ENCODE data around the gene TGFB1. TPM values are rescaled to one million over a fixed set of nuclear protein-coding genes. Genes with fewer than 3 reads are reported as not detected.

TGFB1 gene
- total RNA-seq, 1 experiment from 2014 or later: 54.6 TPM

DNA sequence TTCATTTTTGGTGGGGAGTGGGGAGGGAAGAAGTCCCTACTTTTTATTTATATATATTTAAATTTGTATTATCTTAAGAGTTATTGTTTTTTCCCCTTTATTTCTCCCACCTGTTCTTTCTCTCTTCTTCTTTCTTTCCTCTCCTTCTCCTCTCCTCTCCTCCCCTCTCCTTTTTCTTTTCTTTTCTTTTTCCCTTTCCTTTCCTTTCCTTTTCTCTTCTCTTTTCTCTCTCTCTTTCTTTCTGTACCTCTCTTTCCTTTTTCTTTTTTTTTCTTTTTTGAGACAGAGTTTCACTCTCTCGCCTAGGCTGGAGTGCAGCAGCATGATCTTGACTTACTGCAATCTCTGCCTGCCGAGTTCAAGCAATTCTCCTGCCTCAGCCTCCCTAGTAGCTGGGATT lies 45.8 kb upstream of the TGFB1 start:
- Histone ChIP-seq H3K4me1 (ENCODE audit: control insufficient read depth in 1 of 2, insufficient read depth in 2 of 2, low read length in 2 of 2) (peaks cover 12 to 21% of the 10 kb centered on the region in 2 experiments), H2AFZ (ENCODE audit: low read depth, low read length, poor library complexity, severe bottlenecking) (no peak overlapping the region), H4K20me1 (ENCODE audit: insufficient read depth) (no peaks in the 10 kb centered on the region), H3K9ac (ENCODE audit: low read length) (no peak overlapping the region), H3K9me2 (ENCODE audit: insufficient read depth) (no peaks in the 10 kb centered on the region), H3K4me2 (ENCODE audit: low read length) (no peak overlapping the region), H3K79me2 (ENCODE audit: insufficient read depth, low read length) (peaks cover 42% of the 10 kb centered on the region), H3K27ac (ENCODE audit: low read depth, low read length) (no peak overlapping the region), H3K36me3 (ENCODE audit: control insufficient read depth in 1 of 2, insufficient read depth in 2 of 2, low read length in 2 of 2) (no peaks in the 10 kb centered on the region), H3K4me3 (replicated peaks in 1 of 2; ENCODE audit: low read depth in 1 of 2, low read length in 2 of 2) (no peak overlapping the region), H3K27me3 (ENCODE audit: insufficient read depth, low read length) (no peaks in the 10 kb centered on the region), H3K9me3 (ENCODE audit: control insufficient read depth in 1 of 2, insufficient read depth in 1 of 2, low read depth in 1 of 2, low read length in 2 of 2) (no peaks in the 10 kb centered on the region)
- no peak for ATAC-seq
- ChIA-PET CTCF (no interaction called here), POLR2A (no interaction called here), RAD21 (ENCODE audit: low non-redundant PET in 1 of 2, low total read pairs in 2 of 2, uncharacterized antibody in 2 of 2, unreplicated experiment in 2 of 2) (no interaction called here)
- no peak for TF ChIP-seq ELF1 (IDR thresholded peaks at IDR 0.05; ENCODE audit: borderline replicate concordance, low read depth)
- TF ChIP-seq EZH2phosphoT487 (IDR thresholded peaks at IDR 0.05; ENCODE audit: borderline replicate concordance): no peak
- TF ChIP-seq, protein P1, sequence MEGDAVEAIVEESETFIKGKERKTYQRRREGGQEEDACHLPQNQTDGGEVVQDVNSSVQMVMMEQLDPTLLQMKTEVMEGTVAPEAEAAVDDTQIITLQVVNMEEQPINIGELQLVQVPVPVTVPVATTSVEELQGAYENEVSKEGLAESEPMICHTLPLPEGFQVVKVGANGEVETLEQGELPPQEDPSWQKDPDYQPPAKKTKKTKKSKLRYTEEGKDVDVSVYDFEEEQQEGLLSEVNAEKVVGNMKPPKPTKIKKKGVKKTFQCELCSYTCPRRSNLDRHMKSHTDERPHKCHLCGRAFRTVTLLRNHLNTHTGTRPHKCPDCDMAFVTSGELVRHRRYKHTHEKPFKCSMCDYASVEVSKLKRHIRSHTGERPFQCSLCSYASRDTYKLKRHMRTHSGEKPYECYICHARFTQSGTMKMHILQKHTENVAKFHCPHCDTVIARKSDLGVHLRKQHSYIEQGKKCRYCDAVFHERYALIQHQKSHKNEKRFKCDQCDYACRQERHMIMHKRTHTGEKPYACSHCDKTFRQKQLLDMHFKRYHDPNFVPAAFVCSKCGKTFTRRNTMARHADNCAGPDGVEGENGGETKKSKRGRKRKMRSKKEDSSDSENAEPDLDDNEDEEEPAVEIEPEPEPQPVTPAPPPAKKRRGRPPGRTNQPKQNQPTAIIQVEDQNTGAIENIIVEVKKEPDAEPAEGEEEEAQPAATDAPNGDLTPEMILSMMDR (IDR thresholded peaks at IDR 0.05 in 2 of 3, conservative IDR thresholded peaks at IDR 0.05 in 1 of 3; ENCODE audit: borderline replicate concordance in 1 of 3, insufficient read depth in 1 of 3, low read depth in 2 of 3, low read length in 2 of 3): no peak
- TF ChIP-seq, protein P2, sequence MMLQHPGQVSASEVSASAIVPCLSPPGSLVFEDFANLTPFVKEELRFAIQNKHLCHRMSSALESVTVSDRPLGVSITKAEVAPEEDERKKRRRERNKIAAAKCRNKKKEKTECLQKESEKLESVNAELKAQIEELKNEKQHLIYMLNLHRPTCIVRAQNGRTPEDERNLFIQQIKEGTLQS (IDR thresholded peaks at IDR 0.05): no peak
- TF ChIP-seq FOSL1 (IDR thresholded peaks at IDR 0.05; ENCODE audit: low read depth): no peak
- TF ChIP-seq SRF (IDR thresholded peaks at IDR 0.05; ENCODE audit: low read depth): no peak
- TF ChIP-seq JUND (IDR thresholded peaks at IDR 0.05): no peak
- no peak for TF ChIP-seq POLR2AphosphoS5 (IDR thresholded peaks at IDR 0.05; ENCODE audit: low read depth, low read length)
- TF ChIP-seq TCF7L2 (IDR thresholded peaks at IDR 0.05; ENCODE audit: borderline replicate concordance, extremely low read depth, insufficient read depth, insufficient read length): no peak
- TF ChIP-seq ZNF274 (IDR thresholded peaks at IDR 0.05; ENCODE audit: low read depth, low read length): no peak
- TF ChIP-seq CEBPB (IDR thresholded peaks at IDR 0.05; ENCODE audit: low read depth): no peak
- TF ChIP-seq POLR2A (IDR thresholded peaks at IDR 0.05; ENCODE audit: borderline replicate concordance, extremely low read depth, insufficient read depth, insufficient read length): no peak
- TF ChIP-seq, protein P3, sequence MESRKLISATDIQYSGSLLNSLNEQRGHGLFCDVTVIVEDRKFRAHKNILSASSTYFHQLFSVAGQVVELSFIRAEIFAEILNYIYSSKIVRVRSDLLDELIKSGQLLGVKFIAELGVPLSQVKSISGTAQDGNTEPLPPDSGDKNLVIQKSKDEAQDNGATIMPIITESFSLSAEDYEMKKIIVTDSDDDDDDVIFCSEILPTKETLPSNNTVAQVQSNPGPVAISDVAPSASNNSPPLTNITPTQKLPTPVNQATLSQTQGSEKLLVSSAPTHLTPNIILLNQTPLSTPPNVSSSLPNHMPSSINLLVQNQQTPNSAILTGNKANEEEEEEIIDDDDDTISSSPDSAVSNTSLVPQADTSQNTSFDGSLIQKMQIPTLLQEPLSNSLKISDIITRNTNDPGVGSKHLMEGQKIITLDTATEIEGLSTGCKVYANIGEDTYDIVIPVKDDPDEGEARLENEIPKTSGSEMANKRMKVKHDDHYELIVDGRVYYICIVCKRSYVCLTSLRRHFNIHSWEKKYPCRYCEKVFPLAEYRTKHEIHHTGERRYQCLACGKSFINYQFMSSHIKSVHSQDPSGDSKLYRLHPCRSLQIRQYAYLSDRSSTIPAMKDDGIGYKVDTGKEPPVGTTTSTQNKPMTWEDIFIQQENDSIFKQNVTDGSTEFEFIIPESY (IDR thresholded peaks at IDR 0.05; ENCODE audit: extremely low read depth, insufficient replicate concordance, low read length): no peak
- TF ChIP-seq CBX3 (IDR thresholded peaks at IDR 0.05; ENCODE audit: low read depth): no peak
- TF ChIP-seq, protein P4, sequence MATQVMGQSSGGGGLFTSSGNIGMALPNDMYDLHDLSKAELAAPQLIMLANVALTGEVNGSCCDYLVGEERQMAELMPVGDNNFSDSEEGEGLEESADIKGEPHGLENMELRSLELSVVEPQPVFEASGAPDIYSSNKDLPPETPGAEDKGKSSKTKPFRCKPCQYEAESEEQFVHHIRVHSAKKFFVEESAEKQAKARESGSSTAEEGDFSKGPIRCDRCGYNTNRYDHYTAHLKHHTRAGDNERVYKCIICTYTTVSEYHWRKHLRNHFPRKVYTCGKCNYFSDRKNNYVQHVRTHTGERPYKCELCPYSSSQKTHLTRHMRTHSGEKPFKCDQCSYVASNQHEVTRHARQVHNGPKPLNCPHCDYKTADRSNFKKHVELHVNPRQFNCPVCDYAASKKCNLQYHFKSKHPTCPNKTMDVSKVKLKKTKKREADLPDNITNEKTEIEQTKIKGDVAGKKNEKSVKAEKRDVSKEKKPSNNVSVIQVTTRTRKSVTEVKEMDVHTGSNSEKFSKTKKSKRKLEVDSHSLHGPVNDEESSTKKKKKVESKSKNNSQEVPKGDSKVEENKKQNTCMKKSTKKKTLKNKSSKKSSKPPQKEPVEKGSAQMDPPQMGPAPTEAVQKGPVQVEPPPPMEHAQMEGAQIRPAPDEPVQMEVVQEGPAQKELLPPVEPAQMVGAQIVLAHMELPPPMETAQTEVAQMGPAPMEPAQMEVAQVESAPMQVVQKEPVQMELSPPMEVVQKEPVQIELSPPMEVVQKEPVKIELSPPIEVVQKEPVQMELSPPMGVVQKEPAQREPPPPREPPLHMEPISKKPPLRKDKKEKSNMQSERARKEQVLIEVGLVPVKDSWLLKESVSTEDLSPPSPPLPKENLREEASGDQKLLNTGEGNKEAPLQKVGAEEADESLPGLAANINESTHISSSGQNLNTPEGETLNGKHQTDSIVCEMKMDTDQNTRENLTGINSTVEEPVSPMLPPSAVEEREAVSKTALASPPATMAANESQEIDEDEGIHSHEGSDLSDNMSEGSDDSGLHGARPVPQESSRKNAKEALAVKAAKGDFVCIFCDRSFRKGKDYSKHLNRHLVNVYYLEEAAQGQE (IDR thresholded peaks at IDR 0.05; ENCODE audit: low read depth): no peak
- TF ChIP-seq, protein P5, sequence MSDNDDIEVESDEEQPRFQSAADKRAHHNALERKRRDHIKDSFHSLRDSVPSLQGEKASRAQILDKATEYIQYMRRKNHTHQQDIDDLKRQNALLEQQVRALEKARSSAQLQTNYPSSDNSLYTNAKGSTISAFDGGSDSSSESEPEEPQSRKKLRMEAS (IDR thresholded peaks at IDR 0.05): no peak
- no peak for TF ChIP-seq EGR1 (IDR thresholded peaks at IDR 0.05; ENCODE audit: low read depth)
- TF ChIP-seq ZFX (IDR thresholded peaks at IDR 0.05): no peak
- intact Hi-C loops (cut with micrococcal nuclease): no loop called here
- no peak for DNase-seq (ENCODE audit: low read depth, low spot score)
- BruUV-seq (replicated peaks): no TSS peak
